T-helper 1 cell treated with Interleukin-12 subunit alpha and Interleukin-12 subunit beta and Interleukin-4 antibody, amounts not matched to agents 30 ng/mL and 1 ng/mL, for 36 hours (primary cell): ENCODE data around the gene PDXDC1. TPM values are rescaled to one million over a fixed set of nuclear protein-coding genes. Genes with fewer than 3 reads are reported as not detected.
"Not testable (repeated sequence)": the region's sequence is repeated elsewhere in the genome, so short reads cannot be mapped to it uniquely, and the experiment has no call there.

ENCODE experiments used
- intact Hi-C: fragments of 100-400 bp; cut with micrococcal nuclease; formaldehyde crosslinking; loops from one replicate; pipeline ENCODE4 v1.15.1; 2024
- total RNA-seq: library from RNA; stranded (reverse); gene quantifications from 2 replicates; pipeline ENCODE4 v1.2.3, GENCODE V29; 2022

Gene PDXDC1
- total RNA-seq = 55.0 and 57.8 TPM in 2 replicates

GRCh38 chr16:14974656-14975417, at the start of gene PDXDC1:
TSS of gene PDXDC1 (plus strand) at chr16:14975026. CDS start at chr16:14975200, 174 bp downstream.
- intact Hi-C loops = loop anchor here (1.0 to 10.0 kb wide), 3 partner anchors 81 to 668 kb away; partner anchors contain the start of genes BFAR, MARF1, NTAN1 and PARN

GRCh38 chr16:14928064-14928714, 46.6 kb upstream of the PDXDC1 start:
- intact Hi-C loops = not testable (repeated sequence)

GRCh38 chr16:14929176-14929575, 45.6 kb upstream of the PDXDC1 start:
- intact Hi-C loops = not testable (repeated sequence)

GRCh38 chr16:14930246-14930645, 44.6 kb upstream of the PDXDC1 start:
- intact Hi-C loops = not testable (repeated sequence)

GRCh38 chr16:14930971-14931370, 43.9 kb upstream of the PDXDC1 start:
- intact Hi-C loops = not testable (repeated sequence)

GRCh38 chr16:14932581-14933375, 42.0 kb upstream of the PDXDC1 start:
- intact Hi-C loops = not testable (repeated sequence)

GRCh38 chr16:14937143-14937542, 37.7 kb upstream of the PDXDC1 start, which contains the start of gene NPIPA1:
TSS of gene NPIPA1 (plus strand) at chr16:14937443. CDS start at chr16:14937443, 0 bp downstream.
- intact Hi-C loops = not testable (repeated sequence)

- intact Hi-C loops = not testable (repeated sequence)
Observed at GRCh38 chr16:14937994-14938393, 36.8 kb upstream of the PDXDC1 start.

- intact Hi-C loops = not testable (repeated sequence)
Observed at GRCh38 chr16:14942686-14943085, 32.1 kb upstream of the PDXDC1 start.

- intact Hi-C loops = no loop called here
Observed at GRCh38 chr16:14955546-14956231, 19.1 kb upstream of the PDXDC1 start.

DNA sequence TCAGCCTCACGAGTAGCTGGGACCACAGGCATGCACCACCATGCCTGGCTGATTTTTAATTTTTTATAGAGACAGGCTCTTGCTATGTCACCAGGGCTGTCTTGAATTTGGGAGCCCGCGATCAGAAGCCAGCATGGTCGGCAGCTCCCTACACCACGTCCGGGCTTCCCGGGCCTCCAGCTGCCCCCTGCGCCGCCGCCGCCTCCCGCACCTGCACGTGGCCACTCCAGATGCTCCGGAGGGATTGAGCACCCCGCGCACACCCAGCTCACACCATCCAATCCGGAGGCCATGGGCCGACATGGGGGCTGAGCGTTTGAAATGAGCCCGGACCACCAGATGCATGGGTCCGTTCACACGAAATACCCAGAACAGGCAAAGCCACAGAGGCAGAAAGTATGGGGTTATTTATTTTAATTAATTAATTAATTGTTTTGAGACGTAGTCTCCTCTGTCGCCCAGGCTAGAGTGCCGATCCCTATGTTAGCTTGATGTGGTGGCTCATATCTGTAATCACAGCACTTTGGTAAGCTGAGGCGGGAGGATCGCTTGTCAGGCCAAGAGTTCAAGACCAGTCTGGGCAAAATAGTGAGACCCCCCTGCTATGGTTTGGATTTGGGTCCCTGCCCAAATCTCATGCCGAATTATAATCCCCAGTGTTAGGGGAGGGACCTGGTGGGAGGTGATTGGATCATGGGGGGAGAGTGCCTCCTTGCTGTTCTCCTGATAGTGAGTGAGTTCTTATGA, 17.1 kb upstream of the PDXDC1 start:
- intact Hi-C loops = no loop called here

DNA sequence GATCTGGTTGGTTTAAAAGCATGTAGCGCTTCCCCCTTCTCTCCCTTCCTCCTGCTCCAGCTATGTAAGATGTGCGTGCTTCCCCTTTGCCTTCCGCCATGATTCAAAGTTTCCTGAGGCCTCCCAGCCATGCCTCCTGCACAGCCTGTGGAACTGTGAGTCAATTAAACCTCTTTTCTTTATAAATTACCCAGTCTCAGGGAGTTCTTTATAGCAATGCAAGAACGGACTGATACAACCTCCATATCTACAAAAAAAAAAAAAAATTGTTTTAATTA, 16.6 kb upstream of the PDXDC1 start:
- intact Hi-C loops = no loop called here

DNA sequence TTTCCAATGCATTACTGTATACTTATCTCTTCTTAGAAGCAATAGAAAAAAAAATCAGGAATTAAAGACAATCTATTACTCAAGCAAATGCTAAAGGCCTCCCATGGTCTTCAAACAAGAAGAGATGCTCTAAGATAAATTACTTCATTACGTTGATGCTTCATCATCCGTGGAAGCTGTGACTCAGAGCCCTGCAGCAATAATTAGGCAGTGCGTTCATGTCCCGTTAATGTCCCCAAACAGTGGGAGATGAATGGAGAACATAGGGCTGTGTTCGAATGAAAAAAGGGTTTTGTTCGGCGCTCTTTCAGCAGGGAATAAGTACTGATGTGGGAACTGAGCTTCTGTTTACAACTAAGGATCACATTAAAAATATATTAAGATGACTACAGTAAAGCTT, 15.9 kb upstream of the PDXDC1 start:
- intact Hi-C loops = no loop called here

DNA sequence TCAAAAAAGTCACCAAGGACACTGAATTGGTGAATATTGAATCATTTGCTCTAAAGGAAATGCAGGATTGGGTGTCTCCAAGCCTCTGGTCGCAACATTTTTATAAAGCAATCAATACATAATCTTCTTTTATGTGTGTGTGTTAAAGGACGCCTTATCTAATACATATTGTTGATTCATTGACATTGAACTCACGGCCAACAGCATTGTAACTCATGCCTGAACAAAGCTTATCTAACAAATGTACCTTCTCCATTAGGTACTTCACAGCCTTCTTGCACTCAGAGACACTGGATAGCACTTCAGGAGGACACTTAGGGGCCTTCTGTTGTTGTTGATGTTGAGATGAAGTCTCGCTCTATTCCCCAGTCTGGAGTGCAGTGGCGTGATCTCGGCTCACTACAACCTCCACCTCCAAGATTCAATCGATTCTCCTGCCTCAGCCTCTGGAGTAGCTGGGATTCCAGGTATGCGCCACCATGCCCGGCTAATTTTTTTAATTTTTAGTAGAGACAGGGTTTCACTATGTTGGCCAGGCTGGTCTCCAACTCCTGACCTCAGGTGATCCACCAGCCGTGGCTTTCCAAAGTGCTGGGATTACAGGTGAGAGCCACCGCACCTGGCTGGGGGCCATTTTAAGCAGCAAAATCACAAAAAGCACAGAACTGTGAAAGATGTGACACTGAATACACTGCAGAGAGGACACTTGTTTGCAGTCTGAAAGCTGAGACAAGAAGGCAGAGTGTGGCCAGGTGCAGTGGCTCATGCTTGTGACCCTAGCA, 13.2 kb upstream of the PDXDC1 start:
- intact Hi-C loops = no loop called here

- intact Hi-C loops = no loop called here
Observed at GRCh38 chr16:14963281-14964173, 11.3 kb upstream of the PDXDC1 start.

DNA sequence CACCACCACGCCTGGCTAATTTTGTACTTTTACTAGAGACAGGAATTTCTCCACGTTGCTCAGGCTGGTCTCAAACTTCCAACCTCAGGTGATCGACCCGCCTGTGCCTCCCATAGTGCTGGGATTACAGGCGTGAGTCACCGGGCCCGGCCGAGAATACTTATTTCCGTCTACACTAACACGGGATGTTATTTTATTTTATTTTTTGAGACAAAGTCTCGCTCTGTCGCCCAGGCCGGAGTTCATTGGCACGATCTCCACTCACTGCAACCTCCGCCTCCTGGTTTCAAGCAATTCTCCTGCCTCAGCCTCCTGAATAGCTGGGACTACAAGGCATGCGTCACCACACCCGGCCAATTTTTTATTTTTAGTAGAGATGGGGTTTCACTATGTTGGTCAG, 9.5 kb upstream of the PDXDC1 start:
- intact Hi-C loops = no loop called here

GRCh38 chr16:14969795-14970194, 5.0 kb upstream of the PDXDC1 start:
- intact Hi-C loops = loop anchor here (10.0 kb wide), 1 partner anchor 335 kb away; the partner anchor contains the start of genes BFAR and PARN

- intact Hi-C loops = loop anchor here (10.0 kb wide), 1 partner anchor 337 kb away; the partner anchor contains the start of genes BFAR and PARN
Observed at GRCh38 chr16:14971621-14972228, 3.1 kb upstream of the PDXDC1 start.
